K562 (cell line): ENCODE measurements around the gene CHRDL2. TPM values are rescaled to one million over a fixed set of nuclear protein-coding genes. Genes with fewer than 3 reads are reported as not detected.

Source experiments
- ATAC-seq: fragments of 200-7000 bp; cut with Tn5 transposase; 3 replicates; pipeline ENCODE4 v1.9.1; 2020; ENCODE audit warnings: moderate library complexity
- BruUV-seq: library from RNA; stranded (reverse); fragments of 400-500 nt; replicated peaks from 2 replicates; lab custom pipeline; 2021; lab: Mats Ljungman, UMichigan
- CTCF ChIA-PET: fragments of 300-600 bp; formaldehyde crosslinking; extraction: SDS; loops from one replicate; lab custom pipeline; 2021; ENCODE audit warnings: low intra/inter-chr PET ratio; lab: Yijun Ruan, JAX
- POLR2A ChIA-PET: fragments of 300-600, 350-650 bp; sonication (Branson Sonifier 250); formaldehyde crosslinking; extraction: SDS; loops from one replicate; lab custom pipeline; 2021; ENCODE audit warnings: antibody characterized with exemption, inconsistent platforms; lab: Yijun Ruan, JAX
- DNase-seq, 4 experiments: peaks; one replicate each; pipeline versions ENCODE4 v3.0.0 to v3.0.0-alpha.2; 2011 to 2018; ENCODE audit warnings: low spot score in 3 of 4, mixed read lengths in 3 of 4; ENCODE audit errors: extremely low read depth in 1 of 4
- FAIRE-seq: peaks from 2 replicates; lab custom pipeline; 2011; peaks lifted over from hg19 to GRCh38; lab: Jason Lieb, UNC
- H2AFZ ChIP-seq: 2 replicates; pipeline ENCODE4 v1.6.0; 2011; ENCODE audit warnings: low read depth, low read length, control low read depth, inconsistent platforms
- H3K27ac ChIP-seq: fragments of 200-600 bp; 3 replicates; pipeline ENCODE4 v1.8.0; 2011; ENCODE audit warnings: low read depth, mild to moderate bottlenecking, control low read depth, inconsistent platforms, low read length, moderate library complexity, mixed read lengths; ENCODE audit errors: extremely low read depth
- H3K27me3 ChIP-seq, 2 experiments: fragments of 300-600 bp in 1 of 2; 2 replicates in 1 of 2; 3 replicates in 1 of 2; pipeline versions ENCODE4 v1.6.0 to v1.8.0; 2011; ENCODE audit warnings: inconsistent platforms in 2 of 2, low read length in 2 of 2, mild to moderate bottlenecking in 1 of 2, mixed read lengths in 1 of 2, moderate library complexity in 1 of 2; ENCODE audit not compliant: control insufficient read depth in 2 of 2, insufficient read depth in 2 of 2
- H3K36me3 ChIP-seq: fragments of 300-600 bp; 3 replicates; pipeline ENCODE4 v1.8.0; 2011; ENCODE audit warnings: mild to moderate bottlenecking, low read length, inconsistent platforms; ENCODE audit not compliant: control insufficient read depth, insufficient read depth
- H3K4me1 ChIP-seq, 2 experiments: fragments of 200-600 bp in 1 of 2; replicated peaks in 1 of 2; 2 replicates in 1 of 2; 3 replicates in 1 of 2; pipeline versions ENCODE4 v1.5.1 to v1.8.0; 2011; ENCODE audit warnings: inconsistent platforms in 2 of 2, low read length in 2 of 2, mild to moderate bottlenecking in 1 of 2, mixed read lengths in 1 of 2, moderate library complexity in 1 of 2; ENCODE audit not compliant: control insufficient read depth in 2 of 2, insufficient read depth in 2 of 2
- H3K4me2 ChIP-seq: 2 replicates; pipeline ENCODE4 v1.6.1; 2011; ENCODE audit warnings: low read length, control low read depth, inconsistent platforms, mixed read lengths; ENCODE audit not compliant: insufficient read depth
- H3K4me3 ChIP-seq: fragments of 200-600 bp; sonication (generic), shearing (Covaris generic); 2 replicates; pipeline ENCODE4 v1.5.1; 2016; ENCODE audit warnings: control low read depth, inconsistent platforms
- H3K79me2 ChIP-seq: fragments of 200-600 bp; 3 replicates; pipeline ENCODE4 v1.8.0; 2011; ENCODE audit warnings: low read length, inconsistent platforms; ENCODE audit not compliant: control insufficient read depth, insufficient read depth
- H3K9ac ChIP-seq, 2 experiments: 2 replicates each; pipeline versions ENCODE4 v1.6.0 to v1.6.1; 2011; ENCODE audit warnings: low read depth in 2 of 2, low read length in 2 of 2, control low read depth in 1 of 2, inconsistent platforms in 1 of 2, mild to moderate bottlenecking in 1 of 2, mixed read lengths in 1 of 2; ENCODE audit not compliant: insufficient read depth in 1 of 2
- H3K9me1 ChIP-seq: one replicate; pipeline ENCODE4 v1.6.0; 2011; ENCODE audit warnings: inconsistent platforms, mild to moderate bottlenecking, low read length, moderate library complexity; ENCODE audit not compliant: control insufficient read depth, insufficient read depth
- H3K9me3 ChIP-seq: replicated peaks from 2 replicates; pipeline ENCODE4 v1.5.1; 2011; ENCODE audit warnings: low read depth, low read length, inconsistent platforms; ENCODE audit not compliant: control insufficient read depth, insufficient read depth
- H4K20me1 ChIP-seq: replicated peaks from 2 replicates; pipeline ENCODE4 v1.6.1; 2011; ENCODE audit warnings: low read length, inconsistent platforms, mixed read lengths; ENCODE audit not compliant: control insufficient read depth, insufficient read depth
- FIP1L1 ChIP-seq: fragments of 200-400 bp; formaldehyde crosslinking; IDR thresholded peaks from 2 replicates; pipeline ENCODE4 v1.6.1; 2018; ENCODE audit warnings: mild to moderate bottlenecking, low read depth, low read length; ENCODE audit not compliant: poor library complexity, severe bottlenecking
- FOS ChIP-seq: IDR thresholded peaks from 3 replicates; pipeline ENCODE4 v1.6.1; 2011; ENCODE audit not compliant: insufficient read length; ENCODE audit errors: extremely low read depth
- FOXA1 ChIP-seq: fragments of 450-650 bp; IDR thresholded peaks from 2 replicates; pipeline ENCODE4 v1.6.1; 2016; ENCODE audit warnings: mild to moderate bottlenecking, borderline replicate concordance
- GTF2F1 ChIP-seq: IDR thresholded peaks from 2 replicates; pipeline ENCODE4 v1.6.1; 2011; ENCODE audit warnings: low read depth, low read length, improper control_type of control experiment
- MTF1 ChIP-seq: fragments of 250-450 bp; sonication (Bioruptor Pico); IDR thresholded peaks from 2 replicates; pipeline ENCODE4 v1.9.0; 2021; ENCODE audit warnings: moderate library complexity, mild to moderate bottlenecking, inconsistent platforms, borderline replicate concordance
- NCOA2 ChIP-seq, 2 experiments: fragments of 450-650 bp; IDR thresholded peaks; 2 replicates each; pipeline ENCODE4 v1.6.1; 2018; ENCODE audit warnings: mild to moderate bottlenecking in 2 of 2, moderate library complexity in 1 of 2; ENCODE audit not compliant: partially characterized antibody in 2 of 2
- POLR2A ChIP-seq: fragments of 450-650 bp; conservative IDR thresholded peaks from 2 replicates; pipeline ENCODE4 v1.6.1; 2016
- RBBP5 ChIP-seq: fragments of 200-600 bp; sonication (generic); IDR thresholded peaks from 2 replicates; pipeline ENCODE4 v1.6.1; 2012; ENCODE audit warnings: borderline replicate concordance, mild to moderate bottlenecking, low read length, control low read depth, inconsistent platforms; ENCODE audit not compliant: insufficient read depth, poor library complexity, severe bottlenecking
- RBFOX2 ChIP-seq: fragments of 200-400 bp; formaldehyde crosslinking; IDR thresholded peaks from 2 replicates; pipeline ENCODE4 v1.6.1; 2017; ENCODE audit warnings: low read depth, mild to moderate bottlenecking, low read length, moderate library complexity
- SRF ChIP-seq, 2 experiments: fragments of 250-450, 450-650 bp in 1 of 2; sonication (Bioruptor Pico) in 1 of 2; sonication (generic) in 1 of 2; formaldehyde crosslinking; IDR thresholded peaks; 2 replicates each; pipeline versions ENCODE4 v1.5.0 to v1.5.1; 2020 to 2022; ENCODE audit warnings: mild to moderate bottlenecking in 1 of 2, missing genetic modification reagents in 1 of 2
- SUPT5H ChIP-seq: fragments of 450-650 bp; IDR thresholded peaks from 2 replicates; pipeline ENCODE4 v1.6.1; 2016
- TBP ChIP-seq: optimal IDR thresholded peaks from 2 replicates; pipeline ENCODE3; 2011; ENCODE audit warnings: low read depth, low read length, improper control_type of control experiment
- WGBS: fragments of 100-300 bp; shearing (Covaris generic); methylation state at CpG from one replicate; pipeline ENCODE4 v1.1.6; 2016; ENCODE audit warnings: low coverage, mixed read lengths; ENCODE audit not compliant: insufficient coverage; ENCODE audit errors: missing lambda C conversion rate; 5-methylcytosine and 5-hydroxymethylcytosine counted together
- in situ Hi-C: fragments of 300-500 bp; cut with MboI; formaldehyde crosslinking; loops from 4 replicates; pipeline ENCODE4 v1.15.0; 2018; ENCODE audit warnings: inconsistent platforms, mixed read lengths
- intact Hi-C: fragments of 100-400 bp; cut with micrococcal nuclease; formaldehyde crosslinking; loops from 2 replicates; pipeline ENCODE4 v1.14.2; 2022
- polyA plus RNA-seq, 8 experiments: library from polyadenylated mRNA; depleted of rRNA in 4 of 8; stranded (reverse) in 5 of 8; unstranded in 3 of 8; fragments of >200 nt; fragmentation: Nextera tagmentation in 2 of 8; fragmentation: Illumina TruSeq in 1 of 8; extraction: Ambion mirVana in 2 of 8; extraction: Trizol in 1 of 8; gene quantifications; 2 replicates each; pipeline versions ENCODE4 v1.2.1 to v1.2.3, GENCODE V29; 2011 to 2014; ENCODE audit warnings: inconsistent platforms in 1 of 8, missing spikeins in 1 of 8
- total RNA-seq, 7 experiments: library from RNA; depleted of rRNA in 6 of 7; stranded (reverse); fragments of >200 nt in 6 of 7; fragmentation: Illumina TruSeq in 2 of 7; extraction: Trizol in 2 of 7; gene quantifications; 2 replicates each; pipeline versions ENCODE4 v1.2.1 to v1.2.3, GENCODE V29; 2011 to 2021; ENCODE audit warnings: low replicate concordance in 1 of 7
- TF ChIP-seq, protein P1 (sequence below): sonication (generic); formaldehyde crosslinking; IDR thresholded peaks from 2 replicates; pipeline ENCODE4 v1.8.0; 2022; ENCODE audit warnings: missing genetic modification reagents, mild to moderate bottlenecking, borderline replicate concordance
- TF ChIP-seq, protein P2 (sequence below), 2 experiments: fragments of 450-650 bp in 1 of 2; sonication (generic) in 1 of 2; formaldehyde crosslinking in 1 of 2; IDR thresholded peaks in 1 of 2; conservative IDR thresholded peaks in 1 of 2; 2 replicates each; pipeline versions ENCODE4 v1.6.1 to v1.8.1; 2016 to 2023; ENCODE audit warnings: mild to moderate bottlenecking in 2 of 2, moderate library complexity in 2 of 2, inconsistent platforms in 1 of 2, missing genetic modification reagents in 1 of 2

CHRDL2 gene
- total and polyA plus RNA-seq, 9 of the 15 experiments (the other 6 are each of a cell fraction or from before 2014, with no cell fraction given): not detected

DNA sequence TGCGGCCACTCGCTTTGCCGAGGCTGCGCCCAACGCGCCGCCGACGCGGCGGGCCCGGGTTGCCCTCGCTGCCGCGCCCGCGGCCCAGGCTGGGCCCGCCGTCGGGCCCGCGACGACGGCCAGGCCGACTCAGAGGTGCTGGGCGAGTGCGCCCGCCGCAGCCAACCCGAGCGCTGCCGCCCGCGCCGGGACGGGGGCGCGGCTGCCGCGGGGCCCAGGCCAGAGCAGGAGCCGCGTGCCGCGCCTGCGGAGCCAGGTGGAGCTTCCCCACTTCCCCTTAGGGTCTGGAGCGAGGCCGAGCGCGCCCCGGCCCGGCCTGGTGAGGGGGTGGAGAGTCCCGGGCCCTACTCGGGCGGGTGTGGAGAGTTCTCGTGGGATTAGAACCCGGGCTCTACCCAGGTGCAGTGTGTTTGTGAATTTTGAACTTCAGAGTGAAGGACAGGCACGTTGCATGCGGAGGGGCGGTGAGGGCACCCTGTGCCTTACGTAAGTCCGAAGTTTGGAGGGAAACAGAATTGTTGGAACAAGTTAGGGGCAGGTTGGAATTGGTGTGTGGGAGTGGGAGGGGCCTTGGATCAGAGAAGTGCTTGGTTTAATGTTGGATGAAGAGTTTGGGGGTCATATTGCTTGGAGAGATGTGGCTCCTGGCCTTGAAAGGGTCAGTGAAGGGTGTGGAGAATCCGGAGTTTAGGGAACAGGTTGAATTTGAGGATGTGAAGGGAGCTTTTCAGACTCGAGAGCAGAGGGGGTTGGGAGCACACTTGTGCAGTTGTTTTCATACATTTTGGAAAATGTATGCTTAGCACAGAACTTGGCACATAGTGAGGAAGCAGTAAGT is 18.1 kb upstream of the CHRDL2 start (continued):
- TF ChIP-seq MTF1: no peak
- TF ChIP-seq, protein P1, sequence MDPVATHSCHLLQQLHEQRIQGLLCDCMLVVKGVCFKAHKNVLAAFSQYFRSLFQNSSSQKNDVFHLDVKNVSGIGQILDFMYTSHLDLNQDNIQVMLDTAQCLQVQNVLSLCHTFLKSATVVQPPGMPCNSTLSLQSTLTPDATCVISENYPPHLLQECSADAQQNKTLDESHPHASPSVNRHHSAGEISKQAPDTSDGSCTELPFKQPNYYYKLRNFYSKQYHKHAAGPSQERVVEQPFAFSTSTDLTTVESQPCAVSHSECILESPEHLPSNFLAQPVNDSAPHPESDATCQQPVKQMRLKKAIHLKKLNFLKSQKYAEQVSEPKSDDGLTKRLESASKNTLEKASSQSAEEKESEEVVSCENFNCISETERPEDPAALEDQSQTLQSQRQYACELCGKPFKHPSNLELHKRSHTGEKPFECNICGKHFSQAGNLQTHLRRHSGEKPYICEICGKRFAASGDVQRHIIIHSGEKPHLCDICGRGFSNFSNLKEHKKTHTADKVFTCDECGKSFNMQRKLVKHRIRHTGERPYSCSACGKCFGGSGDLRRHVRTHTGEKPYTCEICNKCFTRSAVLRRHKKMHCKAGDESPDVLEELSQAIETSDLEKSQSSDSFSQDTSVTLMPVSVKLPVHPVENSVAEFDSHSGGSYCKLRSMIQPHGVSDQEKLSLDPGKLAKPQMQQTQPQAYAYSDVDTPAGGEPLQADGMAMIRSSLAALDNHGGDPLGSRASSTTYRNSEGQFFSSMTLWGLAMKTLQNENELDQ: no peak

DNA sequence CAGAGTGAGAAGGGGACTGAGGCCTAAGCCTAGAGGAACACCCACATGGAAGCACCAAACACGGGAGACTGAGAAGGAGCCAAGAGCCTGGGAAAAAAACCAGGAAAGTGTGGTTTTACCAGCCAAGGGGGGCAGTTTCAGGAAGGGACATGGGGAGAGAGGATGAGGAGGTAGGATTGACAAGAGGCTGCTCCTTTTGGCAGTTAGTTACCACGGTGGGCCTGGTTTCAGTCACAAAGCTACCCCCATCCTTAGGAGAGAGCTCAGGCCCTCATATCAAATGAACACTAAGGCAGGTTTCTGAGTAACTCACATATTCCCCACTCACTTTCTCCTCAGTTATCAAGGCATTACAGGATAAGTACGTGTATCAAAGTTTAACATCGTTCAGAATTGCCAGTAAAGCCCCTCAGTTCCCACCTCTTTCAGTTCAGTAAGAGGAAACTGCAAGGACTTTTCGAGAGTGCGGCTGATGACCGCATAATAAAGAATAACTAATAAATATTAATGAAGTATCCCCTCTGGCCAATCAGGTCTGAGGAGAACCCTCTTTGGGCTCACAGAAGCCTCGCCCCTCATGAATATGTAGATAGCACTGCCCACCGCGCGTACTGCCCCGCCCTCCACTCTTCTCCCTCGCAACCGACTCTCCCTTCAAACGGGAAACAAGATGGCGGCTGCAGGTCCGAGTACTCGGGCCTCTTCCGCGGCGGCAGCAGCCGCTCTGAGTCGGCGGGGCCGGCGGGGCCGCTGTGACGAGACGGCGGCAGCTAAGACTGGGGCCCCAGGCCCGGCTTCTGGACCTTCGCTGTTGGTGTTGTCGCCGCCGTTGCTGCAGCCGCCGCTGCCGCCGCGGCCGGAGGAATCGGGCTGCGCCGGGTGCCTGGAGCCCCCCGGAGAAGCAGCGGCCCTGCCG is 17.2 kb upstream of the CHRDL2 start, which contains the start of gene RNF169:
RNF169 (plus strand) TSS at position 639 of the 916 bp plus-strand sequence; CDS start at position 671, 32 bp downstream.
- peak within 1 kb of the TSS; percentile 96 for H3K4me2 ChIP-seq
- peak; percentile 84 for FAIRE-seq
- H3K27ac ChIP-seq: peak within 1 kb of the TSS; percentile 92
- no peaks in the 10 kb centered on the region for H3K9me1 ChIP-seq
- no peaks in the 10 kb centered on the region for H3K9me3 ChIP-seq
- peak within 1 kb of the TSS; percentile 82 to 99 for H3K9ac ChIP-seq
- peak within 1 kb of the TSS; percentile 71 for H3K4me3 ChIP-seq
- H3K27me3 ChIP-seq: no peaks in the 10 kb centered on the region
- BruUV-seq: TSS peak; percentile 59
- no peaks in the 10 kb centered on the region for H4K20me1 ChIP-seq
- H3K4me1 ChIP-seq: peaks cover 11 to 23% of the 10 kb centered on the region in 2 experiments; a peak in 4 of 5 replicates
- ChIA-PET CTCF (no interaction called here), POLR2A (interaction anchor here (0.6 to 0.7 kb wide), 5 partner anchors 22 to 1957 kb away, joined by 3 to 4 read pairs (median 3); no protein-coding TSS in a partner anchor)
- intact Hi-C loops (no loop called here), in situ Hi-C loops (no loop called here)
- peak; percentile 95 to 97 (median 96) for DNase-seq
- peaks cover 47% of the 10 kb centered on the region for H3K79me2 ChIP-seq
- peak; percentile 99 for ATAC-seq
- peak within 1 kb of the TSS; percentile 98 for H2AFZ ChIP-seq
- peaks cover 8% of the 10 kb centered on the region; the same call in 1 of the 3 replicates for H3K36me3 ChIP-seq
- WGBS: 2% methylated on average over 44 of the region's 47 CpGs
- peak; percentile 33; the same call in 1 of the 2 replicates for TF ChIP-seq GTF2F1
- no peak for TF ChIP-seq FOXA1
- TF ChIP-seq RBFOX2: peak; percentile 95
- TF ChIP-seq FOS: peak; percentile 44
- TF ChIP-seq SUPT5H: peak; percentile 87
- peak; percentile 93 for TF ChIP-seq RBBP5
- no peak for TF ChIP-seq NCOA2 (IDR thresholded peaks at IDR 0.05; ENCODE audit: partially characterized antibody in 2 of 2)
- TF ChIP-seq, protein P2, sequence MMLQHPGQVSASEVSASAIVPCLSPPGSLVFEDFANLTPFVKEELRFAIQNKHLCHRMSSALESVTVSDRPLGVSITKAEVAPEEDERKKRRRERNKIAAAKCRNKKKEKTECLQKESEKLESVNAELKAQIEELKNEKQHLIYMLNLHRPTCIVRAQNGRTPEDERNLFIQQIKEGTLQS (IDR thresholded peaks at IDR 0.05): peak; percentile 59
- TF ChIP-seq, protein P2 (CRISPR knock-in tag; conservative IDR thresholded peaks at IDR 0.05): no peak
- TF ChIP-seq FIP1L1: peak; percentile 65
- TF ChIP-seq TBP: peak; percentile 72
- peak; percentile 85 for TF ChIP-seq POLR2A
- TF ChIP-seq SRF (CRISPR knock-in tag; IDR thresholded peaks at IDR 0.05): peak in 1 of 2 experiments; percentile 57; a peak in 1 of 4 replicates
